Measurements from ENCODE around the gene DYNC2I2.
"Not testable (repeated sequence)": the region's sequence is repeated elsewhere in the genome, so short reads cannot be mapped to it uniquely, and the experiment has no call there.

DYNC2I2 gene

GRCh38 chr9:128656416-128657343, at the start of gene DYNC2I2:
TSS of gene DYNC2I2 (minus strand) at chr9:128656847. CDS start at chr9:128656726, 121 bp downstream.
- DNase-seq = peak; percentile 93

DNA sequence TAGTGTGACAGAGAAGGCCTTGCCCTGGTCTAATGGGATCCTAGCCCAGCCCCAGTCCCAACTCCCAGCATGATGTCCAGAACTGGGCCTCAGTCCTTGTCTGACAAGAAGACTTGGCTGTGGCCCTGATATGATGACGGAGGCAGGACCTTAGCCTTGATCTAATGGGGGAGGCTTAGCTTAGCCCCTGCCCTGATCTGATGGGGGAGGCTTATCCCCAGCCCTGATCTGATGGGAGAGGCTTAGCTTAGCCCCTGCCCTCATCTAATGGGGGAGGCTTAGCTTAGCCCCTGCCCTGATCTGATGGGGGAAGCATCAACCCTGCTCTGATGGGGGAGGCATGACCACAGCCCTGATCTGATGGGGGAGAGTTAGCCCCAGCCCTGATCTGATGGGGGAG, 49.4 kb upstream of the DYNC2I2 start:
- DNase-seq = no peak

DNA sequence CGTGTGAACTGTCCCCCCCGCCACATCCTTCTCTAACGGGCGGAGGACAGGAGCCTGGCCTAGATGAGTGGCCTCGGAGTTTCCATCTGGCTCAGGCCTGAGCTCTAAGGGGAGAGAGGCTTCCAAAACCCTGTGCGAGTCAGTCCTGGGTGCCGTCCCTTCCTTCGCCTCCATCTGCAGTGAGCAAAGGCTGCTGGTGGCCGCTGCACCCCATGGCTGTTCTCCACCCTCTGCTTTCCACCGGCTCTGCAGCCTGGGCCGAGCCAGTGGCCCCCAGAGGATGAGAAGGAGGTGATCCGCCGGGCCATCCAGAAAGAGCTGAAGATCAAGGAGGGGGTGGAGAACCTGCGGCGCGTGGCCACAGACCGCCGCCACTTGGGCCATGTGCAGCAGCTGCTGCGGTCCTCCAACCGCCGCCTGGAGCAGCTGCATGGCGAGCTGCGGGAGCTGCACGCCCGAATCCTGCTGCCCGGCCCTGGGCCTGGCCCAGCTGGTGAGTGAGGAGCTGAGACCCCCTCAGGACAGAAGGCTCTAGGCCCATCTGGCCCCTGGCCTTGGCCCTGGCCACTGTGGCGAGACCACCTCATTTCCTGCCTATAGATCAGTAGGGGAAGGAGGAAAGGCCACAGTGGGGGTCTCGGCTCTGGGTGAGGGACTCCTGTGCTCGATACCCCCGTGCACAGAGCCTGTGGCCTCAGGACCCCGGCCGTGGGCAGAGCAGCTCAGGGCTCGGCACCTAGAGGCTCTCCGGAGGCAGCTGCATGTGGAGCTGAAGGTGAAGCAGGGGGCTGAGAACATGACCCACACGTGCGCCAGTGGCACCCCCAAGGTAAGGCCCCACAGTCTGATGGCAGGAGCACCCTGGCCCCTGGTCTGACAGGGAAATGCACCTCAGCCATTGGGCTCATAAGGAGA, 48.7 kb upstream of the DYNC2I2 start:
- no peak for DNase-seq

DNA sequence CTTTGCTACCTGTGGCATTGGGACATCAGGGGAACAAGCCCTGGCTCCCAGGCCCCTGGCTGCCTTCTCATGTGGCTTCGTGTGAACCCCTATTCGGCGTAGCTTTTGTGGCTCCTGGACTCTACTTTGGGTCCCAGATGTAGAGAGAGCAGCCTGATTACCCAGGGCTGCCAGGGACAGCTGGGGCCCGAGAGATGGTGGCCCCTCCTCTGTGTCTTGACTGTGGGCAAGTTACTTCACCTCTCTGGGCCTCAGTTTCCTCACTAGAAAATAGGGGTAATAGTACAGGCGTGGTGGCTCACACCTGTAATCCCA, 47.7 kb upstream of the DYNC2I2 start:
- no peak for DNase-seq

DNA sequence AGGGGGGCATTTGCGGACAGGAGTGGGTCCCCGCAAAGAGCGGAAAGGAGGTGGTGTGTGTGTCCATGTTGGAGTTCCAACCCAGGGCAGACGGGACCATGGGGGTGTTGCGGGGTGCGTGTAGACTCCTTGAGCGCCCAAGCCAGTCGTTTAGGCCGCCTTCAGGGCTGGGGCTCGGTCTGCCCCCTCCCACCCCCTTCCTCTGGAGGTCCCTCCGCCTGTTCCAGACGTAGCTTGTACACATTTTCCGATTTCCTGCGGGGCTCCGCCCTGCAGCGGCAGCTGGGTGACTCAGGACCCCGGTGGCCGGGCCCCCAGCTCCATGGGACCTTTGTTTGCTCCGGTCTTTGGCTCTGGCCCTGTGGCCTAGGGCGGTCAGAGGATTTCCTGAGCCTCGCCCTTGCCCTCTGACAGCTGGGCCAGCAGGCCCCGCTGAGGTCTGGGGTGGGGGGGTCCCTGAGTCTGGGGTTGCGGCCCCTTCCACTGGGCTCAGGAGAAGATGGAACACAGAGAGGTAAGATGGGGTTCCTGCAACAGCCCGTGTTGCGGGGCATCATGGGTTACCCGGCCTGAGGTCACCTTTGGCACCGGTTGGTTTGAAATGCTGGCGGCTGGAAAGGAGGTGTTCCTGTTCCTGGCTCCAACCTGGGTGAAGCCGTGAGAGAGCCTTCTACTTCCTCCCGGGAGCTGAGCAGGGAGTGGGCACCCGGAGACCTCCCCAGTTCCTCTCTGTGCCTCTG, 47.1 kb upstream of the DYNC2I2 start:
- DNase-seq = no peak

DNA sequence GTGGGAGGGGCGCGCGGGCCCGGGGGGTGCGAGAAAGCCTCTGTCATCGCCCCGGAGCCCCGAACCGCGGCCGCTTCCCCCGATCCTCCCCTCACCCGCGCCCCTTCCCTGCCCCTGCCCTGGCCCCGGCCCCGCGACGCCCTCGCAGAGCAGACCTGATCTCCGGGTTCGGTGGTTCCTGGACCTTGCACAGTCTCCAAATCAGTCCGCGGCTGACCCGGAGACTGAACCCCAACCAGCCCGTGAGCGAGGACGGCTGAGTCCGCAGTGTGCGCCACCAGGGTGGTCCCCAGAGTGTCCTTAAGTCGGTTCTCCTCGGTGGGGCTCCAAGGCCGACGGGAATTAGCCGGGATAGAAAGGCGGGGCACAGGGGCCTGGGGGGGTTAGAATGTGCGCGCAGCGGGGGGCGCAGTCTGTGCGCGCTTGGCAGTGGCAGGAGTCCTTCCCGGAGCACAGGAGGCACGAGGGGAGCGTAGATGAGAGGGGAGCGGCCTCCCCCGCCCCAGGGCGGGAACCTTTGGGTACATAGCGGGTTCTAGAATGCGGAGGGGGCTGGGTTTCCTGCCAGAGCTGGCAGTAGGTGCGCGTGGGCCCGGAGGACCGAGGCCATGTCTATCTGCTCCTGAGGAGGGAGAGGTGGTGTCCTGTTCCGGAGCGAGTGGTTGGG, 46.4 kb upstream of the DYNC2I2 start:
- peak; percentile 42 for DNase-seq

- DNase-seq = peak; percentile 76
Observed at GRCh38 chr9:128702445-128702948, 45.9 kb upstream of the DYNC2I2 start, which contains the start of gene PKN3. TSS of gene PKN3 (plus strand) at chr9:128702503. CDS start at chr9:128702916, 413 bp downstream.

DNA sequence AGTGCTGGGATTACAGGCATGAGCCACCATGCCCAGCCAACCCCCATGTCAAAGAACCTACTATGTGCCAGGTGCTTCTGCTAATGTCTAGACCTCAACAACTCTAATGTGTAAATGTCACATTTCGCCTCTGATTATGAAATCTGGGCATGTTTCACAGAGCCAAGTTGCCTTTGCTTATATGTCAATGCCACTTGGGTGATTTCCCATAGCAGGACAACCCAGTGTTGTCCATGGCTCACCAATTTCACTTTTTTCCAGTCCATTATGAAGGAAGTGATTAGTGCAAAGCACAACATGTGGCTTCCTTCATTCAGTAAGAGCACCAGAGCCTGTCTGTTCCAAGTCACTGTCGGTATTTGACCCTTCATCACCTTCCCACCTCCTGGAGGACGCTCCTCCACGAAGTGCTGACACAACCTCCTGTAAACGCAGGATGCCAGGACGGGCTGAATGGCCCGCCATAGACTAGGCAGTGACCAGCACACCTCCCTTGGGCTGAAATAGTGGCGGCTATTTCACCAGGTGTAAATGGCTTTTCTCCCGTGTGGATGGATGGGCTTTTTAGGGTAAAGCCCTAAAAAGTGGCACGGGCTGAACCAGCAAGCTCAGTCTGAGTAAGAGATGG, 44.7 kb upstream of the DYNC2I2 start:
- no peak for DNase-seq

DNA sequence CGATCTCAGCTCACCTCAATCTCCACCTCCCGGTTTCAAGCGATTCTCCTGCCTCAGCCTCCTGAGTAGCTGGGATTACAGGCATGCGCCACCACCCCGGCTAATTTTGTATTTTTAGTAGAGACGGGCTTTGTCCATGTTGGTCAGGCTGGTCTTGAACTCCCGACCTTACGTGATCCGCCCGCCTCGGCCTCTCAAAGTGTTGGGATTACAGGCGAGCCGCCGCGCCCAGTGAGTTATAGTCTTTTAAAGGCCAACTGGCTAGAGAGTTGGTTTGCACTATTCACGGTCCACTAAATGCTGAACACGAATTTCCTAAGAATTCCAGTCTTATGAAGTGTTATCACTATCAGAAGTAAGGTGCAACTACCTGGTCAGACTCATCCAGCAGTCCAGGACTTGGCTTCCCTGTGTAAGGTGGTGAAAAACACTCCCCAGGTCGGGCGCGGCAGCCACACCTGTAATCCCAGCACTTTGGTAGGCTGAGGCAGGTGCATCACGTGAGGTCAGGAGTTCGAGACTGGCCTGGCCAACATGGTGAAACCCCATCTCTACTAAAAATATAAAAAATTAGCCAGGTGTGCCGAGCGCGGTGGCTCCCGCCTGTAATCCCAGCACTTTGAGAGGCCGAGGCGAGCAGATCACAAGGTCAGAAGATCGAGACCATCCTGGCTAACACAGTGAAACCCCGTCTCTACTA, 42.6 kb upstream of the DYNC2I2 start:
- DNase-seq = not testable (repeated sequence)

- DNase-seq = no peak
Observed at GRCh38 chr9:128696923-128697707, 40.5 kb upstream of the DYNC2I2 start.

- DNase-seq = no peak
Observed at GRCh38 chr9:128694344-128694743, 37.7 kb upstream of the DYNC2I2 start.

- DNase-seq = not testable (repeated sequence)
Observed at GRCh38 chr9:128693738-128694137, 37.1 kb upstream of the DYNC2I2 start.

GRCh38 chr9:128690684-128691034, 34.0 kb upstream of the DYNC2I2 start:
- no peak for DNase-seq

- peak; percentile 65 for DNase-seq
Observed at GRCh38 chr9:128689820-128690683, 33.4 kb upstream of the DYNC2I2 start.

DNA sequence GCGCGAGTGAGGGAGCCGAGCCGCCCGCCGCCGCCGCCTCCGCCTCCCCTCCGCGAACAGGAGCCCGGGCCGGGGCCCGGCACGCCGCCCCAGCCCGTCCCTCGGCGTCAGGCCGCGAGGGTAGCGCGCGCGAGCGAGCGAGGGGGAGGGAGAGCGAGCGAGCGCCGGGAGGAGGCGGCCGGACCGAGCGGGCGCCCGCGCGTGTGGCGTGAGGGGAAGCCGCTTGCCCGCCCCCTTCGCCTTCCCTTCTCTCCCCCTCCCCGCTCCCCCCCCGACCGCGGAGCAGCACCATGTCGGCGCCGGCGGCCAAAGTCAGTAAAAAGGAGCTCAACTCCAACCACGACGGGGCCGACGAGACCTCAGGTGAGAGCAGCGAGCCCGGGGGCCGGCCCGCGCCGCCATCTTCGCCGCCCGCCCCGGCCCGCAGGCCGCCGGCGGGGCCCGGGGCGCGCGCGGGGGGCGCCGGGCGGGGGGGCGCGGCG, 32.7 kb upstream of the DYNC2I2 start:
- no peak for DNase-seq

DNA sequence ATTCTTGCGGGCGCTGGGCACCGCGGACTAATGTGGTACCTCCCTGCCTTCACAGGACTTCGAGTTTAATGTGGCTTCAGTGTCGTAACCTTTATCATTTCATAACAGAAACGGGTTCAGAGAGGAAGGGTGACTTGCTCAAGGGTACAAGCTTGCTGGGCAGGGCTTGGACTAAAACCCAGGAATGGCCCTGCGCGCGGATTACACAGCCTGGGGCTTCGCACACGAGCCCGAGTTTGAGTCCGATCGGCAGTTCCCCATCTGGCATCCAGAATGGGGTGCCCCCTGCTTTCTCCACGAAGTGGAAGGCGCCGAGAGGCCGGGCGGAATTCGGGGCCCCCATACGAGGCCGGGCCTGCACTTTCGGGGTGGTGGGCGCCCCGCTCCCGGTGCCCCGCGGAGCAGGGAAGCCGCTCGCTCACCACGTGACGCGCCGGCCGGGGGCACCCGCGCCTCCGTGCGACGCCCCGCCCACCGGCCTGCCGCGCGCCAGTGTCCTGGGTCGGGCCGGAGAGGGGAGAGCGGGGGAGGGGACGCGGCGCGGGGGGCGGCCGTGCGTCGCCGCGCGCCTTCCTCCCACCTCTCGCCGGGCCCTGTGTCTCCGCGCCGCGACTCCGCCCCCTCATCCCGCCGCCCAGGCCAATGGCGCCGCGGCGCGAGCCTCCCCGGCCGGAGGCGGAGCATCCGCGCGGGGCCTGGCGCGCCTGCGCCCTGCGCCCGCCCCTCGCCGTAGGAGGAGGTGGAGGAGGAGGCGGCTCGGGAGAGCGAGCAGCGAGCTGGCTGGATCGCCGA, 32.0 kb upstream of the DYNC2I2 start, which contains the start of gene SET:
Gene SET, plus strand, starts transcription at position 722 of the 792 bp plus-strand sequence. CDS start 361 bp downstream, outside the sequence.
- peak; percentile 94 for DNase-seq

DNA sequence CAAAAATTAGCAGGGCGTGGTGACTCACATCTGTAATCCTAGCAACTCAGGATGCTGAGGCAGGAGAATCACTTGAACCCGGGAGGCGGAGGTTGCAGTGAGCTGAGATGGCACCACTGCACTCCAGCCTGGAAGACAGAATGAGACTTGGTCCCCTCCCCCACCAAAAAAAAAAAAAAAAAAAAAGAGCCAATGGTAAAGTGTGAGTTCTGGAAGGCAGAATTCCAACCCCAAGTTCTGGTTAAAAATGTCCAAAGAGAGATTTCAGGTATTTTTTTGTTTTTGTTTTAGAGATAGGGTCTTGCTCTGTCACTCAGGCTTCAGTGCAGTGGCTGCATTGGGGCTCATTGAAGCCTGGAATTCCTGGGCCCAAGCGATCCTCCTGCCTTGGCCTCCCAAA, 30.8 kb upstream of the DYNC2I2 start:
- no peak for DNase-seq
